ENCODE measurements around the gene COX8A.

COX8A gene

GRCh38 chr11:63997801-63998337 lies 23.4 kb downstream of the COX8A start:
- no peak overlapping the region for H2AFZ ChIP-seq (ENCODE audit: low read length)
- H3K9ac ChIP-seq (ENCODE audit: low read length), result no peak overlapping the region
- H3K4me3 ChIP-seq (ENCODE audit: low read length), result no peak overlapping the region
- no peaks in the 10 kb centered on the region for H3F3A ChIP-seq (ENCODE audit: insufficient read depth, low read length)
- no peak overlapping the region for H3K27ac ChIP-seq (ENCODE audit: low read length)
- no peaks in the 10 kb centered on the region for H4K20me1 ChIP-seq (ENCODE audit: insufficient read depth, low read length)
- H3K9me3 ChIP-seq (replicated peaks; ENCODE audit: insufficient read depth, low read length), result no peaks in the 10 kb centered on the region
- H3K36me3 ChIP-seq (replicated peaks; ENCODE audit: insufficient read depth, low read length), result no peaks in the 10 kb centered on the region; the same call in 1 of the 2 replicates
- no peaks in the 10 kb centered on the region for H3K4me1 ChIP-seq (ENCODE audit: low read length)
- no peaks in the 10 kb centered on the region for H3K9me2 ChIP-seq (replicated peaks; ENCODE audit: insufficient read depth, low read length)
- H3K4me2 ChIP-seq (ENCODE audit: low read depth, low read length), result no peak overlapping the region
- DNase-seq, result no peak
- H3K27me3 ChIP-seq (replicated peaks; ENCODE audit: insufficient read depth, low read length), result no peaks in the 10 kb centered on the region
- H3K79me2 ChIP-seq (ENCODE audit: low read length), result peaks cover 7% of the 10 kb centered on the region; the same call in 1 of the 2 replicates
- TF ChIP-seq EZH2 (optimal IDR thresholded peaks at IDR 0.05; ENCODE audit: low read depth, low read length) (no peak), EZH2phosphoT487 (IDR thresholded peaks at IDR 0.05; ENCODE audit: low read length) (no peak)
- TF ChIP-seq, protein P1, sequence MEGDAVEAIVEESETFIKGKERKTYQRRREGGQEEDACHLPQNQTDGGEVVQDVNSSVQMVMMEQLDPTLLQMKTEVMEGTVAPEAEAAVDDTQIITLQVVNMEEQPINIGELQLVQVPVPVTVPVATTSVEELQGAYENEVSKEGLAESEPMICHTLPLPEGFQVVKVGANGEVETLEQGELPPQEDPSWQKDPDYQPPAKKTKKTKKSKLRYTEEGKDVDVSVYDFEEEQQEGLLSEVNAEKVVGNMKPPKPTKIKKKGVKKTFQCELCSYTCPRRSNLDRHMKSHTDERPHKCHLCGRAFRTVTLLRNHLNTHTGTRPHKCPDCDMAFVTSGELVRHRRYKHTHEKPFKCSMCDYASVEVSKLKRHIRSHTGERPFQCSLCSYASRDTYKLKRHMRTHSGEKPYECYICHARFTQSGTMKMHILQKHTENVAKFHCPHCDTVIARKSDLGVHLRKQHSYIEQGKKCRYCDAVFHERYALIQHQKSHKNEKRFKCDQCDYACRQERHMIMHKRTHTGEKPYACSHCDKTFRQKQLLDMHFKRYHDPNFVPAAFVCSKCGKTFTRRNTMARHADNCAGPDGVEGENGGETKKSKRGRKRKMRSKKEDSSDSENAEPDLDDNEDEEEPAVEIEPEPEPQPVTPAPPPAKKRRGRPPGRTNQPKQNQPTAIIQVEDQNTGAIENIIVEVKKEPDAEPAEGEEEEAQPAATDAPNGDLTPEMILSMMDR (IDR thresholded peaks at IDR 0.05; ENCODE audit: low read length), result no peak

DNA sequence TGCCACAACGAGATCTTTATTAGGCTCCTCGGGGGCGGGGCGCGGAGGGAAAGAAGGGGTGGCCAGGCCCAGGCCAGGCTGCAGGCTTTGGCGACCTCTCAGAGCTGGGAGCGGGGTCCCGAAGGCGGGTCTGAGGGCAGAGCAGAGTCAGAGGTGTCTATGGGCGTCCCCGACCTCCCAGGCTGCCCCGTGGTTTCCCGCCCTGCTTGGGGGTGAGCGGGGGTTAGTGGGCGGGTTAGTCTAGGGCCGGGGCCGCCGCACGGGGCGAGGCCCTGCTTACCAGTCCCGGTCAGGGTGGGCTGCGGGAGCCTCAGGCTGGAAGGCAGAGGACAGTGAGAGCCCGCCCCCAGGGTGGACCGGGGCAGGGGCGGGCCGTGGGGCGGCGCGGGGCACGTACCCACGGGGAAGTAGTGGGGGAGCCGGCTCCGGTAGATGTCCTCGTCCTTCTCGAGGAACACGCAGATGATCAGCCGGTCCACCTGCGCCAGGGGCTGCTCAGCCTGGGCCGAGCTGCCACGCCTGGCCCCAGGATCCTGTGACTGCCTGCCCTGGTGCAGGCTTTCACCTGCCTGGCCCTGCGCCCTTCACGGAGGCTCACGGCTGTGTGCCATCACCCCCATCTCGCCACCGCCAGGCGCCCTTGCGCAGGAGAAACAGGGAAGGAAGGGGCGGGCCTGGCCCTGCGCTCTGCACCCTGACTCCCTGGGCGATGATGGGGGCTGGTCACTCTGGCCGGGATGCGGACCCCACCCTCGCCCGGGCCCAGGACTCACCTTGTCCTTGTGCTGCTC lies 24.3 kb downstream of the COX8A start:
- Histone ChIP-seq H3K4me1 (ENCODE audit: low read length) (no peaks in the 10 kb centered on the region), H3K36me3 (replicated peaks; ENCODE audit: insufficient read depth, low read length) (no peaks in the 10 kb centered on the region; the same call in 1 of the 2 replicates), H3K4me2 (ENCODE audit: low read depth, low read length) (no peak overlapping the region), H4K20me1 (ENCODE audit: insufficient read depth, low read length) (no peaks in the 10 kb centered on the region), H3F3A (ENCODE audit: insufficient read depth, low read length) (no peaks in the 10 kb centered on the region), H3K9me2 (replicated peaks; ENCODE audit: insufficient read depth, low read length) (no peaks in the 10 kb centered on the region), H3K9me3 (replicated peaks; ENCODE audit: insufficient read depth, low read length) (no peaks in the 10 kb centered on the region), H3K4me3 (ENCODE audit: low read length) (no peak overlapping the region), H3K27me3 (replicated peaks; ENCODE audit: insufficient read depth, low read length) (no peaks in the 10 kb centered on the region), H3K9ac (ENCODE audit: low read length) (no peak overlapping the region), H3K79me2 (ENCODE audit: low read length) (0 out of 2 replicates have a peak, but pooled peaks cover 3% of the 10 kb centered on the region), H3K27ac (ENCODE audit: low read length) (no peak overlapping the region), H2AFZ (ENCODE audit: low read length) (no peak overlapping the region)
- no peak for DNase-seq
- TF ChIP-seq, protein P1 (IDR thresholded peaks at IDR 0.05; ENCODE audit: low read length), result no peak
- no peak for TF ChIP-seq EZH2phosphoT487 (IDR thresholded peaks at IDR 0.05; ENCODE audit: low read length)

DNA sequence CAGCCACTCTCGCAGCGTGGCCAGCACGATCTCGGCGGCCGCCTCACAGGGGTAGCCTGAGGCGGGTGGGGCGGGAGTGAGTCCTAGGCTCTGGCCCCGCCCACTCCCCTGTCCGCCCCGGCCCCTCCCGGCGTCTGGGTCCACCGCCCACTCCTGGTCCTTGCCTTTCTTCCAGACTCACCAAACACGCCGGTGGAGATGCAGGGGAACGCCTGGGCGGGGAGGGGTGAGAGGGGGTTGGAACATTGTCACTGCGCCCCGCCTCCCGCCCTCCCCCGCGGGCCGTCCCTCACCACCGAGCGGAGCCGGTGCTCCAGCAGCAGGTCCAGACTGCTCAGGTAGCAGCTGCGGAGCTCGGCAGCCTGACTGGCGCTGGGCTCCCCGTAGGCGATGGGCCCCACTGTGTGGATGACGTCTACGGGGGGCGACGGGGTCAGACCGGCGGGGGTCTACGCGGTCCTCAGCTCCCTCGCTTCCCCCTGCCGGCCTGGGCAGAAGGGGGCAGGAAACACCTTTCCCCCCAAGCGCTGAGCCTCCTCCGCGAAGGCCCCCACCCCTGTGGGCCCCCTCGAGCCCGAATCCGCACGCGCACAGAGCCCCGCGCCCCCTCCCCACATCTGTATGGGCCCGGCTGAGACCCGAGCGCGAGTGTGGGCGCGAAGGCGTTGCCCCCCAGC lies 25.1 kb downstream of the COX8A start:
- Histone ChIP-seq H3K9me3 (replicated peaks; ENCODE audit: insufficient read depth, low read length) (no peaks in the 10 kb centered on the region), H4K20me1 (ENCODE audit: insufficient read depth, low read length) (no peaks in the 10 kb centered on the region), H3K9ac (ENCODE audit: low read length) (no peak overlapping the region), H3K4me3 (ENCODE audit: low read length) (no peak overlapping the region), H3K27me3 (replicated peaks; ENCODE audit: insufficient read depth, low read length) (no peaks in the 10 kb centered on the region), H3K27ac (ENCODE audit: low read length) (no peak overlapping the region), H3K36me3 (replicated peaks; ENCODE audit: insufficient read depth, low read length) (no peaks in the 10 kb centered on the region; the same call in 1 of the 2 replicates), H2AFZ (ENCODE audit: low read length) (no peak overlapping the region), H3K9me2 (replicated peaks; ENCODE audit: insufficient read depth, low read length) (no peaks in the 10 kb centered on the region), H3K4me2 (ENCODE audit: low read depth, low read length) (peak overlapping the region; percentile 64; the same call in 1 of the 2 replicates), H3F3A (ENCODE audit: insufficient read depth, low read length) (no peaks in the 10 kb centered on the region), H3K79me2 (ENCODE audit: low read length) (no peaks in the 10 kb centered on the region), H3K4me1 (ENCODE audit: low read length) (no peaks in the 10 kb centered on the region)
- no peak for DNase-seq
- TF ChIP-seq EZH2 (optimal IDR thresholded peaks at IDR 0.05; ENCODE audit: low read depth, low read length) (no peak), EZH2phosphoT487 (IDR thresholded peaks at IDR 0.05; ENCODE audit: low read length) (no peak)
- TF ChIP-seq, protein P1 (IDR thresholded peaks at IDR 0.05; ENCODE audit: low read length), result no peak
